Ishikawa (cell line): ENCODE results near the gene MFGE8.

Experiments
- CEBPB ChIP-seq: IDR thresholded peaks from 2 replicates; pipeline ENCODE4 v1.6.1; 2012
- CREB1 ChIP-seq: IDR thresholded peaks from 2 replicates; pipeline ENCODE4 v1.6.1; 2012; ENCODE audit warnings: low read depth
- EGR1 ChIP-seq: IDR thresholded peaks from 2 replicates; pipeline ENCODE4 v1.6.1; 2012
- EP300 ChIP-seq: IDR thresholded peaks from 2 replicates; pipeline ENCODE4 v1.6.1; 2012; ENCODE audit warnings: borderline replicate concordance
- FOXM1 ChIP-seq: IDR thresholded peaks from 2 replicates; pipeline ENCODE4 v1.6.1; 2012; ENCODE audit warnings: low read depth, borderline replicate concordance
- NFIC ChIP-seq: IDR thresholded peaks from 2 replicates; pipeline ENCODE4 v1.6.1; 2012
- RAD21 ChIP-seq: IDR thresholded peaks from 2 replicates; pipeline ENCODE4 v1.6.1; 2012; ENCODE audit warnings: low read depth
- TAF1 ChIP-seq: IDR thresholded peaks from 2 replicates; pipeline ENCODE4 v1.6.1; 2012; ENCODE audit warnings: low read depth, mild to moderate bottlenecking
- TCF12 ChIP-seq: IDR thresholded peaks from 2 replicates; pipeline ENCODE4 v1.6.1; 2012; ENCODE audit warnings: low read depth
- TEAD4 ChIP-seq: IDR thresholded peaks from 2 replicates; pipeline ENCODE4 v1.6.1; 2012
- YY1 ChIP-seq: IDR thresholded peaks from 2 replicates; pipeline ENCODE4 v1.6.1; 2012; ENCODE audit warnings: low read depth
- ZBTB7A ChIP-seq: IDR thresholded peaks from 2 replicates; pipeline ENCODE4 v1.6.1; 2012; ENCODE audit warnings: low read depth
- TF ChIP-seq, protein P1 (sequence below): IDR thresholded peaks from 2 replicates; pipeline ENCODE4 v1.6.1; 2012
- TF ChIP-seq, protein P2 (sequence below): IDR thresholded peaks from 2 replicates; pipeline ENCODE4 v1.6.1; 2012
- TF ChIP-seq, protein P3 (sequence below): IDR thresholded peaks from 2 replicates; pipeline ENCODE4 v1.6.1; 2012; ENCODE audit warnings: low read depth, mild to moderate bottlenecking

Gene MFGE8

DNA sequence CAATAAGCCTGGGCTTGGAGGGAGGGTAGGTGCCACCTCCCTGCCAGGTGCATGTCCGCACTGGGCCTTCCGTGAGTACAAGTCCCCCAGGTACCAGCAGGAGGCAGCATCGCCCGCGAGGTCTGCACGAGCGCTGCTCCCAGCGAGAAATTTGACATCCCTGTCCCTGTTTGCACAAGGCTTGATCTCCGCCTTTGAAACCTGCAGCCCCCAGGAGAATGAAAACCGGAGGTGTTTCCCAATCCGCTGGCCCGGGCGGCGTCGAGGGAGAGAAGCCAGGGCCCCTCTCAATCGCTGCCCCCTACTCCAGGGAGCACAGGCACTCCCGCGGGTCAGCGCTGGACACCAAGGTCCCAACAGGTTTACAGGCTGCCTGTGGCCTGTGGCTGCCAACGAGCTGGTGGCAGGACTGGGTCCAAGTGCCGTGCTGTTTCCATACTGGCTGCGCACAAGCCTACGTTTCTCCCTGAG lies 18.8 kb downstream of the MFGE8 start:
- TF ChIP-seq RAD21 (peak; percentile 69), TAF1 (no peak), FOXM1 (no peak), NFIC (0 out of 2 replicates have a peak, but pooled peaks have one; percentile 11), TEAD4 (no peak)
- TF ChIP-seq, protein P1, sequence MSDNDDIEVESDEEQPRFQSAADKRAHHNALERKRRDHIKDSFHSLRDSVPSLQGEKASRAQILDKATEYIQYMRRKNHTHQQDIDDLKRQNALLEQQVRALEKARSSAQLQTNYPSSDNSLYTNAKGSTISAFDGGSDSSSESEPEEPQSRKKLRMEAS, result peak; percentile 59

DNA sequence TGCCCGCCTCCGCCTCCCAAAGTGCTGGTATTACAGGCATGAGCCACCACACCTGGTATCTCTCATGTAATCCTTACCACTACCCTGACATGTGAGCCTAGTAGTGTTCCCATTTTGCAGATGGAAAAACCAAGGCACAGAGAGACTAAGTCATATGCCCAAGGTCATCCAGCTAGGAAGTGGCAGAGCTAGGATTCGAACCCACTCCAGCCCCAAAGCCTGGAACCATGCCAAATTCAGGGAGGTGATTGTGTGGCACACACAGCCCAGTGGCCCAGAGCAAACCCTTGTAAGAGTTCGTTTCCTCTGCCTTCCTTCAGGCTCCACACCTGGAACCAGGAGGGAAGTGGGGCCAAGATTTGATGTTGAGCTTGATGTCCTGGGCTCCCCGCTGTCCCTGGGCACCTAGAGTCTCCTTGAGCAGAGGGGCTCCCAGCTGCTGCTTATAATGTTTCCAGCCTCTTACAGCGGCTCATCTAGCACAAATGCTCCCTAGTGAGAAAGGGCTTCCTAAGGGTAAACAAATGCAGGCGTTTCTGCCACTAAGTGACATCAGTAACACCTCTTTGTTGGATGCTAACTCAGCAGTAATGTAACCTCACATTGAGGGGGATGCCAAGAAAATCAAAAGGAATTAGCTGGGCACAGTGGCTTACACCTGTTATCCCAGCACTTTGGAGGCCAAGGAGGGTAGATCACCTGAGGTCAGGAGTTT lies 21.5 kb downstream of the MFGE8 start:
- TF ChIP-seq NFIC, result peak; percentile 63
- TF ChIP-seq TCF12, result no peak
- TF ChIP-seq CREB1, result no peak

DNA sequence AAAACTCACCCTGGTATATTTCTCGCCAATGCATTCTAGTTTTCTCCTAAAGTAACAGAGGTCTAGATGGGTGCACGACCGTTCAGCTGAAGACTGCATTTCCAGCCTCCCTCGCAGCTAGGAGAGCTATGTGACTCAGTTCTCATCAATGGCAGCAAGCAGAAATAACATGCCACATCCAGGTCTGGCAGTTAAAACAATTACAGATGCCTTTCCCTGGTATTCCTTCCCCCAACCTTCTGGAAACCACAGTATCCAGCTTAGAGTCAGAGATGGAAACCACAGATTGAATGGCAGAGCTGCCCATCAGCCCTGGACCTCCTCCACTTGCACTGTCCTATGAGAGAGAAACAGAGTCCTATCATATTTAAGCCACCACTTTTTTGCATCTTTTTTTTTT lies 22.7 kb downstream of the MFGE8 start:
- no peak for TF ChIP-seq FOXM1
- TF ChIP-seq, protein P1, result no peak
- TF ChIP-seq RAD21, result no peak
- TF ChIP-seq TEAD4, result no peak
- no peak for TF ChIP-seq CEBPB
- no peak for TF ChIP-seq ZBTB7A

DNA sequence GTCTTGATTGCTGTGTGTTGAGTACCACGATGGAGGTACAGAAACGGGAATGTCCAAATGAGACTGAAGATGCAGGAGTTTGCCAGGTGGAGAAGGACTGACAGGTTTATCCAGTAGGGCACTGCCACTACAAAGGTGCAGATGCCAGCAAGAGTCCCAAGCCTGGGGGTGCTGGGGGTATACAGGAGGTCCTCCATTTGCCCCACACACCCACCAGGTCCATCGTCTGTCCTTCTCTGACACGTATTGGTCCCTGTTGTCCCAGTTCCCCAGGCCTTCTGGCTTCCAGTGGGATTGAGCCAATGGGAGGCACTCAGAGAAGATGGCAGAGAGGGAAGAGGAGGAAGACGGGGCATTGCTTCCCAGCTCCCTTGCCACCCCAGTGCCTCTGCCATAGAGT lies 24.5 kb downstream of the MFGE8 start:
- TF ChIP-seq, protein P2, sequence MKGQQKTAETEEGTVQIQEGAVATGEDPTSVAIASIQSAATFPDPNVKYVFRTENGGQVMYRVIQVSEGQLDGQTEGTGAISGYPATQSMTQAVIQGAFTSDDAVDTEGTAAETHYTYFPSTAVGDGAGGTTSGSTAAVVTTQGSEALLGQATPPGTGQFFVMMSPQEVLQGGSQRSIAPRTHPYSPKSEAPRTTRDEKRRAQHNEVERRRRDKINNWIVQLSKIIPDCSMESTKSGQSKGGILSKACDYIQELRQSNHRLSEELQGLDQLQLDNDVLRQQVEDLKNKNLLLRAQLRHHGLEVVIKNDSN, result no peak
- TF ChIP-seq CEBPB, result no peak
- TF ChIP-seq NFIC, result no peak
- TF ChIP-seq, protein P1, result no peak
- TF ChIP-seq RAD21, result no peak
- TF ChIP-seq TCF12, result no peak
- no peak for TF ChIP-seq TAF1
- no peak for TF ChIP-seq YY1
- TF ChIP-seq TEAD4, result no peak
- no peak for TF ChIP-seq FOXM1
- TF ChIP-seq EP300, result no peak
- TF ChIP-seq CREB1, result no peak
- no peak for TF ChIP-seq ZBTB7A
- TF ChIP-seq, protein P3, sequence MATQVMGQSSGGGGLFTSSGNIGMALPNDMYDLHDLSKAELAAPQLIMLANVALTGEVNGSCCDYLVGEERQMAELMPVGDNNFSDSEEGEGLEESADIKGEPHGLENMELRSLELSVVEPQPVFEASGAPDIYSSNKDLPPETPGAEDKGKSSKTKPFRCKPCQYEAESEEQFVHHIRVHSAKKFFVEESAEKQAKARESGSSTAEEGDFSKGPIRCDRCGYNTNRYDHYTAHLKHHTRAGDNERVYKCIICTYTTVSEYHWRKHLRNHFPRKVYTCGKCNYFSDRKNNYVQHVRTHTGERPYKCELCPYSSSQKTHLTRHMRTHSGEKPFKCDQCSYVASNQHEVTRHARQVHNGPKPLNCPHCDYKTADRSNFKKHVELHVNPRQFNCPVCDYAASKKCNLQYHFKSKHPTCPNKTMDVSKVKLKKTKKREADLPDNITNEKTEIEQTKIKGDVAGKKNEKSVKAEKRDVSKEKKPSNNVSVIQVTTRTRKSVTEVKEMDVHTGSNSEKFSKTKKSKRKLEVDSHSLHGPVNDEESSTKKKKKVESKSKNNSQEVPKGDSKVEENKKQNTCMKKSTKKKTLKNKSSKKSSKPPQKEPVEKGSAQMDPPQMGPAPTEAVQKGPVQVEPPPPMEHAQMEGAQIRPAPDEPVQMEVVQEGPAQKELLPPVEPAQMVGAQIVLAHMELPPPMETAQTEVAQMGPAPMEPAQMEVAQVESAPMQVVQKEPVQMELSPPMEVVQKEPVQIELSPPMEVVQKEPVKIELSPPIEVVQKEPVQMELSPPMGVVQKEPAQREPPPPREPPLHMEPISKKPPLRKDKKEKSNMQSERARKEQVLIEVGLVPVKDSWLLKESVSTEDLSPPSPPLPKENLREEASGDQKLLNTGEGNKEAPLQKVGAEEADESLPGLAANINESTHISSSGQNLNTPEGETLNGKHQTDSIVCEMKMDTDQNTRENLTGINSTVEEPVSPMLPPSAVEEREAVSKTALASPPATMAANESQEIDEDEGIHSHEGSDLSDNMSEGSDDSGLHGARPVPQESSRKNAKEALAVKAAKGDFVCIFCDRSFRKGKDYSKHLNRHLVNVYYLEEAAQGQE, result no peak
- no peak for TF ChIP-seq EGR1

DNA sequence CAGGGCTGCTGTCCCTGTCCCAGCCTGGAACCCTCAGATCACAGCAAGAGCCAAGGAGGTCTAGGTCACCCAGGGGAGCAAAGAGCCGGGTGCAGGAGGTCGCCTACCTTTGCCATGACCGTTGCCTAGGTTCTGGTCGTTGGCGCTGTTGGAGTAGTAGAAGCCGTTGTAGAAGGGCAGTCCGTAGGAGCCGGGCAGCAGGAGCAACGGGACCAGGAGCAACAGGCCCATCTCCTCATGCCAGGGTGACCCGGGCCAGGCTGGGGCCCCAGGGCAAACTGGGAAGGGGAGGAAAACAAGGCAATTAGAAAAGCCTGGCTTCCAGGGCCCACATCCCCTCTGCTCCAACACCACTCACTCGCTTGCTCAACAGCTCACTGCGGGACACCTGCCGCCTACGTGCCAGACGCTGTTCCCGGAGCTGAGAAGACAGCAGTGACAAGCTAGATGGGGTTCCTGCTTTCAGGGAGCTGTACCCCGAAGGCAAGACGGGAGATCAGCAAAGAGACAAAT lies 26.1 kb downstream of the MFGE8 start:
- TF ChIP-seq TCF12 (no peak), EGR1 (no peak), CEBPB (no peak), NFIC (no peak), TEAD4 (no peak), CREB1 (no peak), TAF1 (no peak), FOXM1 (no peak), RAD21 (no peak), EP300 (no peak), ZBTB7A (no peak), YY1 (no peak)
- TF ChIP-seq, protein P3, result no peak
- TF ChIP-seq, protein P1, result no peak
- TF ChIP-seq, protein P2, result no peak

DNA sequence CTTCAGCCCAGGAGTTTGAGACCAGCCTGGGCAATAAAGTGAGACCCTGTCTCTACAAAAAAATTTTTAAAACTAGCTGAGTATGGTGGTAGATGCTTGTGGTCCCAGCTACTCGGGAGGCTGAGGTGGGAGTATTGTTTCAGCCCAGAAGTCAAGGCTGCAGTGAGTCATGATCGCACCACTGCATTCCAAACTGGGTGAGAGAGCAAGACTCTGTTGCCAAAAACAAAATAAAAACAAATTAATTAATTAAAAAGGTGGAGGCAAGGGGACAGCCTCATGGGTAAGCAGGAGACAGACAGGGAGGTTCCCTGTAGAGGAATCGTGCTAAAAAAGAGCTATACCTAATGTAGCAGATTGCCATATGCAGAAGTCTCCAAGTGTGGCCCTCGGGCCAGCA lies 30.4 kb downstream of the MFGE8 start:
- no peak for TF ChIP-seq TEAD4
- no peak for TF ChIP-seq FOXM1
- no peak for TF ChIP-seq EP300
